ENCODE results near the gene NEAT1. TPM values are rescaled to one million over a fixed set of nuclear protein-coding genes. Genes with fewer than 3 reads are reported as not detected.
A peak's percentile ranks its signal among the peaks of the same experiment; 100 is the strongest.

NEAT1 gene
- total RNA-seq, 6 experiments from 2014 or later: 202 to 1,225 (median 767) TPM

- 33% methylated on average over 1 of the region's 14 CpGs for WGBS (ENCODE audit: insufficient coverage, low coverage, low lambda C conversion rate, missing lambda C conversion rate)
- ATAC-seq (peak; percentile 1 to 15 (median 3)), DNase-seq (peak; percentile 55 to 79 (median 67))
- no peak for TF ChIP-seq CTCF (IDR thresholded peaks at IDR 0.05)
- peak; percentile 4 for TF ChIP-seq POLR2A (IDR thresholded peaks at IDR 0.05)
- intact Hi-C loops (cut with DNase I): no loop called here
- Histone ChIP-seq H3K27ac (peak overlapping the region; percentile 54 to 68 (median 56)), H3K36me3 (peaks cover 0 to 7% (median 3%) of the 10 kb centered on the region in 4 donors), H3K4me1 (peaks cover 0 to 35% (median 0%) of the 10 kb centered on the region in 4 donors), H3K27me3 (no peaks in the 10 kb centered on the region), H3K9me3 (no peaks in the 10 kb centered on the region), H3K4me3 (no peak overlapping the region)
These were observed 21.9 kb downstream of the NEAT1 start for GRCh38 chr11:65444314-65445051.

- ATAC-seq: peak; percentile 2 to 22 (median 6)
- peak overlapping the region; percentile 16 to 68 (median 54) for H3K27ac ChIP-seq
- peak in 2 of 3 donors; percentile 49 to 69 for DNase-seq
- intact Hi-C loops (cut with DNase I): no loop called here
- H3K27me3 ChIP-seq: no peaks in the 10 kb centered on the region
- WGBS (ENCODE audit: insufficient coverage, low coverage, low lambda C conversion rate, missing lambda C conversion rate): 20% methylated on average over 6 of the region's 15 CpGs
- H3K36me3 ChIP-seq: peaks cover 0 to 7% (median 3%) of the 10 kb centered on the region in 4 donors
- TF ChIP-seq CTCF (IDR thresholded peaks at IDR 0.05) (no peak), POLR2A (IDR thresholded peaks at IDR 0.05) (no peak)
- H3K4me1 ChIP-seq: peaks cover 0 to 30% (median 0%) of the 10 kb centered on the region in 4 donors
- no peaks in the 10 kb centered on the region for H3K9me3 ChIP-seq
- H3K4me3 ChIP-seq: no peak overlapping the region
These were observed 22.6 kb downstream of the NEAT1 start for GRCh38 chr11:65445101-65445603.

- peak; percentile 55 to 74 (median 69) for DNase-seq
- TF ChIP-seq POLR2A (IDR thresholded peaks at IDR 0.05): no peak
These were observed 23.2 kb downstream of the NEAT1 start for GRCh38 chr11:65445604-65446445.

GRCh38 chr11:65446446-65447277 lies 24.1 kb downstream of the NEAT1 start:
- ATAC-seq (peak; percentile 1 to 9 (median 1)), DNase-seq (peak; percentile 45 to 78 (median 67))
- no peaks in the 10 kb centered on the region for H3K9me3 ChIP-seq
- H3K27me3 ChIP-seq: no peaks in the 10 kb centered on the region
- H3K27ac ChIP-seq: peak overlapping the region; percentile 36 to 68 (median 54)
- 62% methylated on average over 6 of the region's 11 CpGs for WGBS (ENCODE audit: insufficient coverage, low coverage, low lambda C conversion rate, missing lambda C conversion rate)
- peaks cover 0 to 26% (median 0%) of the 10 kb centered on the region in 4 donors for H3K4me1 ChIP-seq
- TF ChIP-seq CTCF (IDR thresholded peaks at IDR 0.05): no peak
- peak; percentile 5 for TF ChIP-seq POLR2A (IDR thresholded peaks at IDR 0.05)
- intact Hi-C loops (cut with DNase I): no loop called here
- peak overlapping the region in 1 of 3 donors; percentile 13 for H3K4me3 ChIP-seq
- peaks cover 0 to 7% (median 3%) of the 10 kb centered on the region in 4 donors for H3K36me3 ChIP-seq

More at GRCh38 chr11:65445604-65446445, 23.2 kb downstream of the NEAT1 start:
- Histone ChIP-seq H3K27me3 (no peaks in the 10 kb centered on the region), H3K27ac (peak overlapping the region; percentile 36 to 68 (median 54)), H3K36me3 (peaks cover 0 to 7% (median 3%) of the 10 kb centered on the region in 4 donors), H3K4me3 (peak overlapping the region in 1 of 3 donors; percentile 13), H3K9me3 (no peaks in the 10 kb centered on the region), H3K4me1 (peaks cover 0 to 28% (median 0%) of the 10 kb centered on the region in 4 donors)
- WGBS (ENCODE audit: insufficient coverage, low coverage, low lambda C conversion rate, missing lambda C conversion rate): 33% methylated on average over 1 of the region's 11 CpGs
- peak; percentile 3 to 17 (median 11) for ATAC-seq
- intact Hi-C loops (cut with DNase I): no loop called here
